K562 (cell line): ENCODE measurements around the gene KDM4F. TPM values are rescaled to one million over a fixed set of nuclear protein-coding genes. Genes with fewer than 3 reads are reported as not detected.

ENCODE experiments used
- ATF1 ChIP-seq, 2 experiments: fragments of 450-650 bp in 1 of 2; IDR thresholded peaks; 2 replicates each; pipeline ENCODE4 v1.6.1; 2016; ENCODE audit warnings: missing compliant biosample characterization in 1 of 2, missing genetic modification characterization in 1 of 2
- BCOR ChIP-seq: fragments of 450-650 bp; IDR thresholded peaks from 2 replicates; pipeline ENCODE4 v1.6.1; 2016
- CBX1 ChIP-seq: sonication (generic); IDR thresholded peaks from 2 replicates; pipeline ENCODE4 v1.6.1; 2016; ENCODE audit warnings: antibody characterized with exemption, low read depth, mild to moderate bottlenecking
- CHD1 ChIP-seq: fragments of 200-600 bp; sonication (generic); IDR thresholded peaks from one replicate; pipeline ENCODE4 v1.6.1; 2012; ENCODE audit warnings: mild to moderate bottlenecking, moderate library complexity, low read length, inconsistent platforms
- ETV5 ChIP-seq: sonication (generic); formaldehyde crosslinking; IDR thresholded peaks from 2 replicates; pipeline ENCODE4 v1.4.0; 2020; ENCODE audit warnings: low read depth, mild to moderate bottlenecking, missing genetic modification reagents
- HCFC1 ChIP-seq: IDR thresholded peaks from 2 replicates; pipeline ENCODE4 v1.6.1; 2012; ENCODE audit warnings: low read depth, low read length, improper control_type of control experiment
- MBD2 ChIP-seq: sonication (generic); IDR thresholded peaks from 2 replicates; pipeline ENCODE4 v1.6.1; 2016; ENCODE audit warnings: low read depth, borderline replicate concordance
- MTA3 ChIP-seq: fragments of 450-650 bp; formaldehyde crosslinking; IDR thresholded peaks from 2 replicates; pipeline ENCODE4 v1.6.1; 2017; ENCODE audit warnings: mild to moderate bottlenecking, borderline replicate concordance
- MYNN ChIP-seq, 2 experiments: sonication (generic); formaldehyde crosslinking in 1 of 2; IDR thresholded peaks; 2 replicates each; pipeline versions ENCODE4 v1.5.0 to v1.6.1; 2016 to 2020; ENCODE audit warnings: antibody characterized with exemption in 1 of 2, missing genetic modification reagents in 1 of 2
- RB1 ChIP-seq: fragments of 450-650 bp; IDR thresholded peaks from 2 replicates; pipeline ENCODE4 v1.6.1; 2017; ENCODE audit warnings: low read depth, mild to moderate bottlenecking
- SNRNP70 ChIP-seq: fragments of 200-400 bp; formaldehyde crosslinking; optimal IDR thresholded peaks from 2 replicates; pipeline ENCODE3; 2017; ENCODE audit warnings: low read depth, low read length
- polyA plus RNA-seq, 8 experiments: library from polyadenylated mRNA; depleted of rRNA in 4 of 8; stranded (reverse) in 5 of 8; unstranded in 3 of 8; fragments of >200 nt; fragmentation: Nextera tagmentation in 2 of 8; fragmentation: Illumina TruSeq in 1 of 8; extraction: Ambion mirVana in 2 of 8; extraction: Trizol in 1 of 8; gene quantifications; 2 replicates each; pipeline versions ENCODE4 v1.2.1 to v1.2.3, GENCODE V29; 2011 to 2014; ENCODE audit warnings: inconsistent platforms in 1 of 8, missing spikeins in 1 of 8
- total RNA-seq, 7 experiments: library from RNA; depleted of rRNA in 6 of 7; stranded (reverse); fragments of >200 nt in 6 of 7; fragmentation: Illumina TruSeq in 2 of 7; extraction: Trizol in 2 of 7; gene quantifications; 2 replicates each; pipeline versions ENCODE4 v1.2.1 to v1.2.3, GENCODE V29; 2011 to 2021; ENCODE audit warnings: low replicate concordance in 1 of 7
- TF ChIP-seq, protein P1 (sequence below): fragments of 200-800 bp; sonication (Bioruptor generic); IDR thresholded peaks from 2 replicates; pipeline ENCODE4 v1.6.1; 2016; ENCODE audit warnings: missing genetic modification characterization, missing compliant biosample characterization

Gene KDM4F
- total and polyA plus RNA-seq, 9 of the 15 experiments (the other 6 are each of a cell fraction or from before 2014, with no cell fraction given), result not detected

GRCh38 chr11:95067039-95067840 lies 18.0 kb downstream of the KDM4F start (continued):
- TF ChIP-seq MYNN (IDR thresholded peaks at IDR 0.05), result no peak
- TF ChIP-seq MYNN (CRISPR knock-in tag; IDR thresholded peaks at IDR 0.05), result no peak
- peak; percentile 84; the same call in 1 of the 2 replicates for TF ChIP-seq MTA3
- TF ChIP-seq, protein P1, sequence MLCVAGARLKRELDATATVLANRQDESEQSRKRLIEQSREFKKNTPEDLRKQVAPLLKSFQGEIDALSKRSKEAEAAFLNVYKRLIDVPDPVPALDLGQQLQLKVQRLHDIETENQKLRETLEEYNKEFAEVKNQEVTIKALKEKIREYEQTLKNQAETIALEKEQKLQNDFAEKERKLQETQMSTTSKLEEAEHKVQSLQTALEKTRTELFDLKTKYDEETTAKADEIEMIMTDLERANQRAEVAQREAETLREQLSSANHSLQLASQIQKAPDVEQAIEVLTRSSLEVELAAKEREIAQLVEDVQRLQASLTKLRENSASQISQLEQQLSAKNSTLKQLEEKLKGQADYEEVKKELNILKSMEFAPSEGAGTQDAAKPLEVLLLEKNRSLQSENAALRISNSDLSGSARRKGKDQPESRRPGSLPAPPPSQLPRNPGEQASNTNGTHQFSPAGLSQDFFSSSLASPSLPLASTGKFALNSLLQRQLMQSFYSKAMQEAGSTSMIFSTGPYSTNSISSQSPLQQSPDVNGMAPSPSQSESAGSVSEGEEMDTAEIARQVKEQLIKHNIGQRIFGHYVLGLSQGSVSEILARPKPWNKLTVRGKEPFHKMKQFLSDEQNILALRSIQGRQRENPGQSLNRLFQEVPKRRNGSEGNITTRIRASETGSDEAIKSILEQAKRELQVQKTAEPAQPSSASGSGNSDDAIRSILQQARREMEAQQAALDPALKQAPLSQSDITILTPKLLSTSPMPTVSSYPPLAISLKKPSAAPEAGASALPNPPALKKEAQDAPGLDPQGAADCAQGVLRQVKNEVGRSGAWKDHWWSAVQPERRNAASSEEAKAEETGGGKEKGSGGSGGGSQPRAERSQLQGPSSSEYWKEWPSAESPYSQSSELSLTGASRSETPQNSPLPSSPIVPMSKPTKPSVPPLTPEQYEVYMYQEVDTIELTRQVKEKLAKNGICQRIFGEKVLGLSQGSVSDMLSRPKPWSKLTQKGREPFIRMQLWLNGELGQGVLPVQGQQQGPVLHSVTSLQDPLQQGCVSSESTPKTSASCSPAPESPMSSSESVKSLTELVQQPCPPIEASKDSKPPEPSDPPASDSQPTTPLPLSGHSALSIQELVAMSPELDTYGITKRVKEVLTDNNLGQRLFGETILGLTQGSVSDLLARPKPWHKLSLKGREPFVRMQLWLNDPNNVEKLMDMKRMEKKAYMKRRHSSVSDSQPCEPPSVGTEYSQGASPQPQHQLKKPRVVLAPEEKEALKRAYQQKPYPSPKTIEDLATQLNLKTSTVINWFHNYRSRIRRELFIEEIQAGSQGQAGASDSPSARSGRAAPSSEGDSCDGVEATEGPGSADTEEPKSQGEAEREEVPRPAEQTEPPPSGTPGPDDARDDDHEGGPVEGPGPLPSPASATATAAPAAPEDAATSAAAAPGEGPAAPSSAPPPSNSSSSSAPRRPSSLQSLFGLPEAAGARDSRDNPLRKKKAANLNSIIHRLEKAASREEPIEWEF, result no peak
- TF ChIP-seq ATF1 (CRISPR knock-in tag; IDR thresholded peaks at IDR 0.05), result no peak
- TF ChIP-seq ATF1 (tag; IDR thresholded peaks at IDR 0.05), result peak; percentile 78
- peak; percentile 67 for TF ChIP-seq CBX1
- no peak for TF ChIP-seq SNRNP70
- TF ChIP-seq HCFC1, result peak; percentile 45
- TF ChIP-seq RB1, result peak; percentile 47; the same call in 1 of the 2 replicates
- TF ChIP-seq BCOR, result 0 out of 2 replicates have a peak, but pooled peaks have one; percentile 7
- peak; percentile 44; the same call in 1 of the 2 replicates for TF ChIP-seq MBD2
- peak; percentile 50; the same call in 1 of the 2 replicates for TF ChIP-seq ETV5 (CRISPR knock-in tag)
- TF ChIP-seq CHD1, result peak; percentile 87
